ENCODE data around the gene MORN5. TPM values are rescaled to one million over a fixed set of nuclear protein-coding genes. Genes with fewer than 3 reads are reported as not detected.

The MORN5 gene
- total and polyA plus RNA-seq, 10 donors: 1.4 TPM; not detected in 9

DNA sequence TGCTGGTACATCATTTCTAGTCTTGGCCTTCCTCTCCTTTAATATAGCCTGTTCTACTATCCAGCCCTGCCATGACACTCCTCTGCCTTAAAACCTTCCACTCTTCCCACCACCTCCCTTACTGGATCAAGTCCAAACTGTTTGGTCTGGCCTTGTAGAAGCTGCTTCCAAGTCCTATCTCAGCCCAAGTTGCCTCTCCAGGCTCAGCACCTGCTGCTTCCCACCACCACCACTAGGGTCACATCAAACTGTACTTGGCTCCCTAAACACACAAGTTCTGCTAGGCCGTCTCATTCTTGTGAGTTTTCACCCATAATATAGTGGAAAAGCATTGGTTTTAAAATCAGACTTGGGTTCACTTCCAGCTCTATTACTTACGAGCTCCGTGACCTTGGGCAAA lies 1.5 kb upstream of the MORN5 start:
- Histone ChIP-seq H3K4me3 (peak overlapping the region in 2 of 8 donors; percentile 81 to 96), H3K27me3 (replicated peaks in 1 of 7) (no peaks in the 10 kb centered on the region), H3K9me3 (peaks cover 0 to 12% (median 8%) of the 10 kb centered on the region in 8 donors), H3K36me3 (no peaks in the 10 kb centered on the region), H3K4me1 (peaks cover 19 to 64% (median 39%) of the 10 kb centered on the region in 6 donors), H3K27ac (no peak overlapping the region)
- 74 to 84% (median 80%) methylated on average over 3 of the region's 3 CpGs for WGBS, 5 donors
- TF ChIP-seq, protein P1, sequence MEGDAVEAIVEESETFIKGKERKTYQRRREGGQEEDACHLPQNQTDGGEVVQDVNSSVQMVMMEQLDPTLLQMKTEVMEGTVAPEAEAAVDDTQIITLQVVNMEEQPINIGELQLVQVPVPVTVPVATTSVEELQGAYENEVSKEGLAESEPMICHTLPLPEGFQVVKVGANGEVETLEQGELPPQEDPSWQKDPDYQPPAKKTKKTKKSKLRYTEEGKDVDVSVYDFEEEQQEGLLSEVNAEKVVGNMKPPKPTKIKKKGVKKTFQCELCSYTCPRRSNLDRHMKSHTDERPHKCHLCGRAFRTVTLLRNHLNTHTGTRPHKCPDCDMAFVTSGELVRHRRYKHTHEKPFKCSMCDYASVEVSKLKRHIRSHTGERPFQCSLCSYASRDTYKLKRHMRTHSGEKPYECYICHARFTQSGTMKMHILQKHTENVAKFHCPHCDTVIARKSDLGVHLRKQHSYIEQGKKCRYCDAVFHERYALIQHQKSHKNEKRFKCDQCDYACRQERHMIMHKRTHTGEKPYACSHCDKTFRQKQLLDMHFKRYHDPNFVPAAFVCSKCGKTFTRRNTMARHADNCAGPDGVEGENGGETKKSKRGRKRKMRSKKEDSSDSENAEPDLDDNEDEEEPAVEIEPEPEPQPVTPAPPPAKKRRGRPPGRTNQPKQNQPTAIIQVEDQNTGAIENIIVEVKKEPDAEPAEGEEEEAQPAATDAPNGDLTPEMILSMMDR (IDR thresholded peaks at IDR 0.05 in 8 of 11, conservative IDR thresholded peaks at IDR 0.05 in 3 of 11): peak in 6 of 11 experiments; percentile 19 to 42 (median 31)
- no peak for TF ChIP-seq POLR2AphosphoS5 (IDR thresholded peaks at IDR 0.05)
- TF ChIP-seq POLR2A (IDR thresholded peaks at IDR 0.05): no peak
- intact Hi-C loops (cut with DNase I; ENCODE audit: low total_unique reads): no loop called here
- no peak for DNase-seq

DNA sequence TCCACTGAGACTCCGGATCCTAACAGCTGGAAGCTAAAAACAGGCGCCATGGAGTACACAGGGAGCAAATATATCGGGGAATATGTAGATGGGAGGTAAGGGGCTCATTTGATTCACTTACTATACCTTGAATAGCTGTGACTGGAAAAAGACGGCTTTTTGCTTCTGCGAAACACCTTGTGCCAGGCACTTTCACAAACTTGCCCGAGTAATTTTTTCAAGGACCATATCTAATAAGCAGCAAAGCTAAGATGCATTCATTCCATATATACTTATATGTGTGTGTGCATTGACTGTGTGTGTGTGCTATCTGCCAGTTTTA lies 178 bp downstream of the MORN5 start:
- no peak for DNase-seq
- Histone ChIP-seq H3K36me3 (no peaks in the 10 kb centered on the region), H3K27ac (peak overlapping the region in 5 of 8 donors; percentile 86 to 92 (median 88)), H3K4me1 (peaks cover 19 to 49% (median 39%) of the 10 kb centered on the region in 6 donors), H3K27me3 (replicated peaks in 1 of 7) (no peaks in the 10 kb centered on the region), H3K9me3 (peaks cover 0 to 12% (median 8%) of the 10 kb centered on the region in 8 donors), H3K4me3 (peak overlapping the region; percentile 78 to 96 (median 84))
- TF ChIP-seq POLR2AphosphoS5 (IDR thresholded peaks at IDR 0.05) (no peak), POLR2A (IDR thresholded peaks at IDR 0.05) (no peak)
- TF ChIP-seq, protein P1 (IDR thresholded peaks at IDR 0.05 in 8 of 11, conservative IDR thresholded peaks at IDR 0.05 in 3 of 11): no peak
- 23 to 33% (median 26%) methylated on average over 6 of the region's 6 CpGs for WGBS, 5 donors
- intact Hi-C loops (cut with DNase I; ENCODE audit: low total_unique reads): no loop called here

DNA sequence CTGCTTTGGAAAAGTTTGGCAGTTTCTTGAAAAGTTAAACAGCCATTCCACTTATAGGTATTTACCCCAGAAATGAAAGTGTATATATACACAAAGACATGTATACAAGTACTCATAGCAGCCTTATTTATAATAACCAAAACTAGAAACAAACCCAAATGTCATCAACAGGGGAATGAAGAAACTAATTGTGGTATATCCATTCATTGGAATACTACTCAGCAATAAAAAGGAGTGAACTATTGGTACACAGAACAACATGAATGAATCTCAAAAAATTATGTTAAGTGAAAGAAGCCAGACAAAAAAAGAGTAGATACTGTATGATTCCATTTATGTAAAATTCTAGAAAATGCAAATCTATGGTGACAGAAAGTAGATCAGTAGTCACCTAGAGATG lies 2.7 kb downstream of the MORN5 start:
- TF ChIP-seq, protein P1 (IDR thresholded peaks at IDR 0.05 in 8 of 11, conservative IDR thresholded peaks at IDR 0.05 in 3 of 11): no peak
- TF ChIP-seq POLR2AphosphoS5 (IDR thresholded peaks at IDR 0.05) (no peak), POLR2A (IDR thresholded peaks at IDR 0.05) (no peak)
- Histone ChIP-seq H3K27ac (no peak overlapping the region), H3K4me1 (peaks cover 19 to 26% (median 23%) of the 10 kb centered on the region in 6 donors), H3K4me3 (no peak overlapping the region), H3K9me3 (peaks cover 0 to 12% (median 8%) of the 10 kb centered on the region in 8 donors), H3K27me3 (replicated peaks in 1 of 7) (no peaks in the 10 kb centered on the region), H3K36me3 (no peaks in the 10 kb centered on the region)
- intact Hi-C loops (cut with DNase I; ENCODE audit: low total_unique reads): no loop called here
- no peak for DNase-seq

DNA sequence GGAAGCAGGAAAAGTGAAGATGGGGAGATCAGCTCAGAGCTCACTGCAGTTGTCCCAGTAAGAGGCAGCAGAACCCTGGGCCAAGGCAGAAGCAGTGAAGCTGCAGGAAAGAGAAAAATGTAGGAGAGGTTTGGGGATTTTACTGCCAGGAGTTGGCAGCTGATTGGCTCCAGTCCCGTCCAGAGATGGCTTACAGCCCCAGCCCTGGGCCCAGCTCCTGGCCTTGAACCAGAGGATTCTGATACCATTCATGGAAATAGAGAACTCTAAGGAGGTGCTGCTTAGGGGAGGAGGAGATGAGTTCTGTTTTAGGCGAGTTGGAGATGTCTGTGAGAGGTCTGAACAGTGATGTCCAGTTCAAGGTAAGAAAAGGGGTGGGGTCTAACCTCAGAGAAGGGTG lies 4.6 kb downstream of the MORN5 start:
- Histone ChIP-seq H3K4me1 (peaks cover 4 to 8% (median 6%) of the 10 kb centered on the region in 6 donors), H3K27ac (no peak overlapping the region), H3K9me3 (peaks cover 0 to 12% (median 8%) of the 10 kb centered on the region in 8 donors), H3K27me3 (replicated peaks in 1 of 7) (no peaks in the 10 kb centered on the region), H3K4me3 (no peak overlapping the region), H3K36me3 (no peaks in the 10 kb centered on the region)
- 41 to 56% (median 49%) methylated on average over 2 of the region's 2 CpGs for WGBS, 5 donors
- TF ChIP-seq POLR2AphosphoS5 (IDR thresholded peaks at IDR 0.05) (no peak), POLR2A (IDR thresholded peaks at IDR 0.05) (no peak)
- TF ChIP-seq, protein P1 (IDR thresholded peaks at IDR 0.05 in 8 of 11, conservative IDR thresholded peaks at IDR 0.05 in 3 of 11): no peak
- intact Hi-C loops (cut with DNase I; ENCODE audit: low total_unique reads): no loop called here
- DNase-seq: no peak

Data from spleen (tissue), 11 donors.